ENCODE measurements around the gene KLC1.

- TF ChIP-seq CTCF (IDR thresholded peaks at IDR 0.05): no peak
- TF ChIP-seq POLR2A (IDR thresholded peaks at IDR 0.05): no peak
These were observed 107.8 kb downstream of the KLC1 start for GRCh38 chr14:103736546-103737431.

Data from heart left ventricle (tissue), 13 donors.